G401 (cell line): ENCODE data around the gene C12orf57. TPM values are rescaled to one million over a fixed set of nuclear protein-coding genes. Genes with fewer than 3 reads are reported as not detected.

ENCODE experiments used
- DNase-seq: peaks from one replicate; pipeline ENCODE4 v3.0.0-alpha.2; 2015; ENCODE audit warnings: low spot score
- in situ Hi-C: cut with HindIII; loops from 2 replicates; pipeline ENCODE4 v1.10.0; 2016; ENCODE audit warnings: low sequenced_read_pairs, mixed read lengths
- total RNA-seq: library from RNA; depleted of rRNA; stranded (reverse); fragments of >200 nt; shearing (Covaris generic); gene quantifications from 2 replicates; pipeline ENCODE4 v1.2.3, GENCODE V29; 2014

The C12orf57 gene
- total RNA-seq, 1 experiment from 2014 or later, result 88.1 TPM

DNA sequence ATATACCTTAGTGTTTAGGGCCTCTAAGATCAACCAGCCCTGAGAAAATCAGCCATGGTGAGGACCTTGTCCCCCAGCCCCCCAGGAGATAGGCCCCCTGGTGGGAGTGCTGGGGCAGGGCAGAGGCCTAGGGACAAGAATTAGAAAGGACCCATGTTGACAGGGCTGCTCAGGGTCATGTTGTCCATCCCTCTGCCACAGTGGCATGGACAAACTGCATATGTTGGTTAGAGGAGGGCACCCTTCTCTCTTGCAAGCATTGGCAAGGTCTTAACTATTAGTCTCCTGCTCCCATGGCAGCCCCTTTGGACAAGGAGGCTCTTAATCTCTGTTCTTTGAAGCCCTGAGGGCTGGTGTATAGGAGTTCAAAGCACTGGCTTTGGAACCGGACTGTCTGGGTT lies 6.6 kb downstream of the C12orf57 start:
- no peak for DNase-seq
- in situ Hi-C loops, result no loop called here

DNA sequence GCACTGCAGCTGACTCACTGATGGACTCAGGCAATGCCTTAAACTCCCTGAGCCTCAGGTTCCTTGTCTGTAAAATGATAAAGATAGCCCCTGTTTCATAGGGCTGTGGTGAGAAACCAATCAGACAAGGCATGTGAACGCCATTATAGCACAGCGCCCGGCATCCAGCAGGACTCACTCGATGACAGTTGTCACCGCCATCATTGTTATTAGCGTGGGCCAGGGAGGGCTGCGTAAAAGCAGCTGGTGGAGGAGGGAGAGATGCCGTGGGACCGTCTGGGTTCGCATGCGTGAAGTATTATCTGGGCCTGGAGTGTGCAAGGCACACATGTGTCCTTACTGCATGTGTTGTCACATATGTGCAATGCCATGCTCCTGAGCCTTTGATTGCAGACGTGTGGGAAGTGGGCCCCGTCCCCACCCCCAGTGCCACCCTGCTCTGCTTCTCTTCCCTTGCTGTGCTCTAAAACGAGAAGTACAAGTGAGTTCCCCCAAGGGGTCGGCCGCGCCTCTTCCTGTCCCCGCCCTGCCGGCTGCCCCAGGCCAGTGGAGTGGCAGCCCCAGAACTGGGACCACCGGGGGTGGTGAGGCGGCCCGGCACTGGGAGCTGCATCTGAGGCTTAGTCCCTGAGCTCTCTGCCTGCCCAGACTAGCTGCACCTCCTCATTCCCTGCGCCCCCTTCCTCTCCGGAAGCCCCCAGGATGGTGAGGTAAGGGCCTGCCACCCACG lies 7.2 kb downstream of the C12orf57 start, which contains the start of gene PTPN6:
PTPN6 (plus strand) TSS at position 546 of the 730 bp plus-strand sequence; CDS start at position 703, 157 bp downstream.
- no peak for DNase-seq
- in situ Hi-C loops, result no loop called here

DNA sequence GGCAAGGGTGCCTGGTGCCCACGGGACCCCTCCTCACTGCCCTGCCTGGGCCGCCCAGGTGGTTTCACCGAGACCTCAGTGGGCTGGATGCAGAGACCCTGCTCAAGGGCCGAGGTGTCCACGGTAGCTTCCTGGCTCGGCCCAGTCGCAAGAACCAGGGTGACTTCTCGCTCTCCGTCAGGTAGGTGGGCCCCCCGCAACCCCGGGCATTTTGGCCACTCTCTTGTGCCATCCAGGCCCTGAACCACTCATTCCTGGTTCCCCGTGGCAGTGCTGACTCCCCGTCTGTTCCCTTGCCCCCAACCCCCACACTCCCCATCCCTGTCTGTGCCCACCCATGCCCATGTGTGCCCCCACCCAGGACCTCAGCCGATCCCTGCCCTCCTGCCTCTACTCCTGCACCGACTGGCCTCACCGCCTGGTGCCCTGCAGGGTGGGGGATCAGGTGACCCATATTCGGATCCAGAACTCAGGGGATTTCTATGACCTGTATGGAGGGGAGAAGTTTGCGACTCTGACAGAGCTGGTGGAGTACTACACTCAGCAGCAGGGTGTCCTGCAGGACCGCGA lies 7.8 kb downstream of the C12orf57 start:
- DNase-seq, result no peak
- in situ Hi-C loops, result no loop called here

DNA sequence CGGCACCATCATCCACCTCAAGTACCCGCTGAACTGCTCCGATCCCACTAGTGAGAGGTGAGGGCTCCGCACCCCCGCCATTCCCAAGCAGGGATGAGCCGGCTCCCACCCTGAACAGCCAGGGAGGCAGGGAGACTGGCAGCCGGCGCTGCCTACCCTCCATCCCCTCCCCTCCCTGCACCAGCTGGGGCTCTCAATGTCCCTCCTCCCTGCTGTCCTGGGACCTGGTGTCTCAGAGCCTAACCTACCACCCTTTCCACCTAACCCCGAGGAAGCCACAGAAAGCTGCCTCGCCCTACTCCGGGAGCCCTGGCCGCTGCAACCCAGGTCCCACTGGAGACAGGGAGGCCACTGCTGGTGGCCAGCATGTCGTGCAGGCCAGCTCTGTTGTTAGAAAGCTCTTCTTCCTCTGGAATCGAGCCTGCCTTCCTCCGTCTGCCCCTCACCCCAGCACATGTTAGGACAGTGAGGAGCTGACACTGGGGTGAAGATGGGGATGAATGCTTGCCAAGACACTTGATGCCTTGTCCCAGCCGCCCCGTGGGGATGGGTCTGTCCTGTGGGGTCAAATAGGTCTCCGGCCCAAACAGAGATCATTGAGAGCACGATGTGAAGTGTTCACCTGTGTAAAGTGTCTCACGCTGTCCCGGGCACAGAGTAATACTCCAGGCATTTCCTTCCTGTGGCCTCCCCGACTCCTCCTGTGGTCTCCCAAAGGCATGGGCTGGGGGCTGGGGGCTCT lies 8.5 kb downstream of the C12orf57 start:
- DNase-seq, result no peak
- in situ Hi-C loops, result no loop called here

DNA sequence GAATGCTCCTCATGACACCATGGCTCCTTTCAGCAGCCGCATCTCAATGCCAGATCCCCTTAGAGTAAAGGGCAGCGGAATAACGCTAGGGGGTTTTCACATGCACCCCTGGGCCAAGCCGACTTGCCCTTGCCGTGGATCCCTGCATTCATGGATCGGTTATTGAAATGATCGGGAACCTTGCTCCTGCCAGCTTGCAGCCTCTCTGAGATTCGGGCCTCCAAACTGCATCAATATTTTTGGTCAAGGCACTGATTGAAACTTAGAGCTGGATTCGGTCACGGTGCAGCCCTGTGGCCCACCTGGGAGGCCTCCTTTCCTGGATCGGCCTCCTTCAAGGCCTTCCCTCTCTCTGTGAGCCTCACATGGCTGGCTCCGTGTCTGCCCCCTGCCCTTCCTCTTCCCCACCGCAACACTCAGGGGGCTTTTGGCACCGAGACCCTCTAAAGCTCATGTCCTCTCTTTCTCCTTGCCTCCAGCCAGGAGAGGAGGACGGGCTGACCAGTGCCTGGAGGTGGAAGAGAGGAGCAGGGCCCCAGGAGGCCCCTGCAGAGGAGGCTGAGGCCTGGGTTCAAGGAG lies 9.1 kb downstream of the C12orf57 start:
- no peak for DNase-seq
- in situ Hi-C loops, result no loop called here

DNA sequence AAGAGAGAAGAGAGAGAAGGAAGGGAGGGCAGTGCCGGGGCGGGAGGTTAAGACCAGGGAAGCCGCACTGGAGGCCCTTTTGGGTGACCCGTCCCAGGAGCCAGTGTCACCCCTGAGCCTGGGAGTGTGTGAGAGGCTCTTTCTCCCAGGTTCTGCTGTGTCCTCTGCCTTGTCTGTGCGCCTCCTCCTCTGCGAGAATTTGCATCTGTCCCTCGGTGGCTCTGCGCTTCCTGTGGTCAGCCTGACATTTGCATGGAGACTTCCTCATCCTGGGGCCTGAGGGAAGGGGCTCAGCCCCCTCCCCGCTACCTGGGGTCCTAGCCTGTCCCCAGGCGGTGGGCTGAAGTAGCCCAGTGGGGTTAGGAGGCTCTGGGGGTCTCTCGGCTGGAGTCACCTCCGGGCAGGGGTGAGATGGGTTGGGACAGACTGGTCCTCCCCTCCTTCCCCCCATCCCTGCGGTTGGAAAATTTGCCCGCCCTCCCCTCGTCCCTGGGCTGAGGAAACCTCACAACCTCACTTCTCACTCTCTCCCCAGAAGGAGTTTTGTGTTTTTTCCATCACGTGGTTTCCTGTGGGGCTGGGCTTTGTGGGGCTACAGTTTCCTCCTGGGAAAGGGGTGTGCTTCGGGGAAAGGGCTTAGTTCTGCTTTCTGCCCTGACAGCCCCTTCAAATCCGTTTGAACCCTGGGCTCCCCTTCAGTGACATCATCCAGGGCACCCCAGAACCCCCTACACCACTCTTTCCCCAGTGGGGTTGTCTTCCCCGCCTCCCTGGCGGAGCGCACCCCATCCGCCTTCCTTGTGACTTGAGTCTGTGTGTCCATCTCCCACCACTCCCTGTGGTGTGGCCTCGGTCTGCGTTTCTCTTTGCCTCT lies 9.9 kb downstream of the C12orf57 start:
- DNase-seq, result no peak
- in situ Hi-C loops, result no loop called here

DNA sequence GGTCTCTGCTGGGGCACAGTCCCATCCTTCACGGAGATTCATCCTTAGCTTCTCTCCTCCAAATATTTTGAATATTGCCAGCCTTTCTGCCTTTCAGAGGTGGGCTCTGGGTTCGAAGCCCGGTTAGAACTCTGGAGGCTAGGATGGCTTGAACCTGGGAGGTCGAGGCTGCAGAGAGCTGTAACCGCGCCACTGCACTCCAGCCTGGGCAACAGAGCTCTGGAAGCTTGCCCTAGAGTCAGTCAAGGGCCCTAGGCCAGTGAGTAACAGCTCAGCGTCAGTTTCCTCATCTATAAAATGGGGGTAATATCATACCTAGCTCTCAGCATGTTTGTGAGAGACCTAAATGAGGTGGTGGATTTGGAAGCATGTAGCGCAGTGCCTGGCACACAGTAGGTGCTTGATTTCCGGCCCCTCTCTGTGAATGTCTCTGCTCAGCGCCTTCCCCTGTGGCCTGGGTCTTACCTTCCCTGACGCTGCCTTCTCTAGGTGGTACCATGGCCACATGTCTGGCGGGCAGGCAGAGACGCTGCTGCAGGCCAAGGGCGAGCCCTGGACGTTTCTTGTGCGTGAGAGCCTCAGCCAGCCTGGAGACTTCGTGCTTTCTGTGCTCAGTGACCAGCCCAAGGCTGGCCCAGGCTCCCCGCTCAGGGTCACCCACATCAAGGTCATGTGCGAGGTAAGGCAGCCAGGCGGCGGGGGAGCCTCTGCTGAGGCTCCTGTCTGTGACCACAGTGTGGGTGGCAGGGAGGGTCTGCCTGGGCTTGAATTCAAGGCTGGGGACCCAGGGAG lies 10.7 kb downstream of the C12orf57 start:
- in situ Hi-C loops, result no loop called here
- DNase-seq, result no peak

DNA sequence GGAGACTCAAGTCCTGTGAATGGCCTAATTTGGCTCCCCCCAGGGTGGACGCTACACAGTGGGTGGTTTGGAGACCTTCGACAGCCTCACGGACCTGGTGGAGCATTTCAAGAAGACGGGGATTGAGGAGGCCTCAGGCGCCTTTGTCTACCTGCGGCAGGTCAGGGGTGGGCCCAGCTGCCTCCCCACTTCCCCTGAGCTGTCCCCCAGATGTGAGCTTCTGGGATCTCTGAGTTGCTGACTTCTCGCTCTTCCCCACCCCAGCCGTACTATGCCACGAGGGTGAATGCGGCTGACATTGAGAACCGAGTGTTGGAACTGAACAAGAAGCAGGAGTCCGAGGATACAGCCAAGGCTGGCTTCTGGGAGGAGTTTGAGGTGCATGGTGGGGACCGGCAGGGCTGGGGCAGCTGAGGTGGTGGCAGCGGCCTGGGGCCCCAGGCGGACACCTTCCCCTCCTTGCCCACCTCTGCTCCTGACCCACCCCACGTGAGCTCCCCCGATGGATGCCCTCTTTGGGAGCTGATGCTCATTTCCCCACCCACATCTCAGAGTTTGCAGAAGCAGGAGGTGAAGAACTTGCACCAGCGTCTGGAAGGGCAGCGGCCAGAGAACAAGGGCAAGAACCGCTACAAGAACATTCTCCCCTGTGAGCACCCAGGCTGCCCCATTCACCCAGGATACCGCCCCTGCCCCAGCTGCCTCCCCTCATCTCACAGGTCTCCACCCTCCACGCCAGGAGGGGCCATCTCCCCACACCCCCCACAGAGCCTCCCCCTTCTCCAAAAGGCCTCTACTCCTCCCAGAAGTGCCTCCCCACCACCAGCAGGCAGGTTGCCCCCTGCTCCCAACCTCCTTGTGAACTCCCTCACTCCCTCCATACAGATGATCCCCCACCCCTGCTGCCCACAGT lies 11.5 kb downstream of the C12orf57 start:
- in situ Hi-C loops, result no loop called here
- DNase-seq, result no peak

DNA sequence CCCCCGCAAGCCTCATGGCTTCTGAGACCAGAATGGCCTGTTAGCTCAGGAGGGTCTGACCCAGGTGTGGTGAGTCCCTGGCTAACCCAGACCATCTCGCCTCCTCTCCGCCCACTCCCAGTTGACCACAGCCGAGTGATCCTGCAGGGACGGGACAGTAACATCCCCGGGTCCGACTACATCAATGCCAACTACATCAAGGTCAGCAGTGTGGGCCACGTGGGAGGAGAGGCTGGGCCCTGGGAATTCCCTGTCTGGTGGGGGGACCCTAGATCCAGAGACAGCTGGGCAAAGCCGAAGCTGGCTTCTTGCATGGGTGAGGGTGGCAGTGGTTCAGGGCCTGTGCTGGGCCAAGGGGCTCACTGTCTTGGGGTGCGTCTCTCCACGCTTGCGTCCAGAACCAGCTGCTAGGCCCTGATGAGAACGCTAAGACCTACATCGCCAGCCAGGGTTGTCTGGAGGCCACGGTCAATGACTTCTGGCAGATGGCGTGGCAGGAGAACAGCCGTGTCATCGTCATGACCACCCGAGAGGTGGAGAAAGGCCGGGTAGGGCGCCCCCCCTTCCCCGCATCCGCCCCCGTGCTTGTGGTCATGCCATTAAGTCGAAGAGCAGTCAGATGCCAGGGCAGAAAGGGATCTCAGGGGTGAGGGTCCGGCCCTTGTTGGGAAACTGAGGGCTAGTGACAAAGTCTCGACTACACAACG lies 12.4 kb downstream of the C12orf57 start:
- no peak for DNase-seq
- in situ Hi-C loops, result no loop called here

DNA sequence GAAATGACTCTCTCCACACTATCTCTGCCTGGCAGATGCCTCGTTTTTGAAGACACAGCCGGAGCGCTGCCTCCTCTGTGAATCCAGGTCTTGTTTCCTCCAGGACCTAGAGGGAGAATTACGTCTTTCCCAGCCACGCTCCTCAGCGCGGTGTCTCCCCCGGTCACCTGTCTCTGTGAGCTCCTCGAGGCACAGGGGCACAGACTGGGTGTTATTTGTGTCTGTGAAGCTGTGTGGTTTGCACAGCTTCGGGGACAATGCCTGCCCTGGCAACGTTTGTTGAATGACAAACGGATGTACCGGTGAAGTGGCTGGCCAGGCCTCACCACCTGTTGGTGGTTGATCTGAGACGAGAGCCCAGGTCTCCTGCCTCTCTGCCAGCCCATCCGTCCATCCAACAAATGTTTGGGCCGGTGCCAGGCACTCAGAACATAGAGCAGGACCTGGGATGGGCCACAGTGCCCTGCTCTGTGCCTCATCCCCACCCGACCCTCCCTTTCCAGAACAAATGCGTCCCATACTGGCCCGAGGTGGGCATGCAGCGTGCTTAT lies 13.4 kb downstream of the C12orf57 start:
- DNase-seq, result no peak
- in situ Hi-C loops, result no loop called here

DNA sequence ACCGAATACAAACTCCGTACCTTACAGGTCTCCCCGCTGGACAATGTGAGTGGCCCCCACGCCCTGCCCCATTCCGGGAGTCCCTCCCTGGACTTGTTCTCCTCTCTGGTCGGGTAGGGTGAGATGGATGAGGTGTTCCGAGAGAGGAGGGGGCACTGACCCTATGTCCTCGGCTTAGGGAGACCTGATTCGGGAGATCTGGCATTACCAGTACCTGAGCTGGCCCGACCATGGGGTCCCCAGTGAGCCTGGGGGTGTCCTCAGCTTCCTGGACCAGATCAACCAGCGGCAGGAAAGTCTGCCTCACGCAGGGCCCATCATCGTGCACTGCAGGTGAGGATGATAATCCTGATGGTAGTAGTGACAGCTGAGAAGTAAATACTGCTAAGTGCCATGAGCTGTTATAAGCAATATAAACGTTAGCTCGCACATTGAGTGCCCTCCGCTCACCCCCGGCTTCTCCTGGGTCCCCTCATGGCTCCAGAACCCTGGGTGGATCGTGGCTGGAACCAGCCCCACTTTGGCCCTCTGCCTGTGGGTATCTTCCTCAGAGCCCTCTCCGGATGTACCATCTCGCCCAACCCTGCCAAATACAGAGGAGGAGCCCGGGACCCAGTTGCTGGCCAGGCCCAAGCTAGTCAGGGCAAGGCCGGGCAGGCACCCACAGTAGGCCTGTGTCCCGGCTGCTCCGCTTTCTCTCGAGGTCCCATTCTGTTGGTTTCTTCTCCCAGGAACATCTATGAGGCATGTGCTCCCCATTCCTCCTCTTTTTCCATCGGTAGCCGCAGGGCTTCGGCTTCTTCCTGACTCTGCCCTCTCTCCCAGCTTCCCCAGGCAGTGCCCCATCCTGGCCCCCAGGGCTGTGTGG lies 14.2 kb downstream of the C12orf57 start:
- in situ Hi-C loops, result no loop called here

DNA sequence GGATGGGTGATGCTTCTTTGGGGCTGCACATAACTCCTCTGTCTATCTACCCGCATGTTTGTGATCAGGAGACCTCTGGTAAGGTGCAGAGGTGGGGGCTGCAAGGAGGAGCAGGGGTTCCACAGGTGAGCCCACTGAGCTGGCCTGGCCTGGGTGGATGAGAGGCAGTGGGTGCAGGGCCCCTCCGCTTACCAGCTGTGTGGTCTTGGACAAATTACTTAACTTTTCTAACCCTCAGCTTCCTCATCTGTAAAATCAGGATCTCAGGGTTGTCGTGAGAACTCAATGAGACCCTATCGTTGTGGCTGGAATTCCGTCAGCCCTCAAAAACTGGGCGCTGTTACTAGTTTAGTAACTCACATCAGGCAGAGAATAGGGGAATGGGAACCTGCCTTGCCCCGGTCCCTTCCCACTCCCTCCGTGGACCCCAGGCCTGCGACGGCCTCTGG lies 14.8 kb downstream of the C12orf57 start:
- no peak for DNase-seq
- in situ Hi-C loops, result no loop called here

More for the DNA sequence above, 14.2 kb downstream of the C12orf57 start:
- DNase-seq, result no peak

DNA sequence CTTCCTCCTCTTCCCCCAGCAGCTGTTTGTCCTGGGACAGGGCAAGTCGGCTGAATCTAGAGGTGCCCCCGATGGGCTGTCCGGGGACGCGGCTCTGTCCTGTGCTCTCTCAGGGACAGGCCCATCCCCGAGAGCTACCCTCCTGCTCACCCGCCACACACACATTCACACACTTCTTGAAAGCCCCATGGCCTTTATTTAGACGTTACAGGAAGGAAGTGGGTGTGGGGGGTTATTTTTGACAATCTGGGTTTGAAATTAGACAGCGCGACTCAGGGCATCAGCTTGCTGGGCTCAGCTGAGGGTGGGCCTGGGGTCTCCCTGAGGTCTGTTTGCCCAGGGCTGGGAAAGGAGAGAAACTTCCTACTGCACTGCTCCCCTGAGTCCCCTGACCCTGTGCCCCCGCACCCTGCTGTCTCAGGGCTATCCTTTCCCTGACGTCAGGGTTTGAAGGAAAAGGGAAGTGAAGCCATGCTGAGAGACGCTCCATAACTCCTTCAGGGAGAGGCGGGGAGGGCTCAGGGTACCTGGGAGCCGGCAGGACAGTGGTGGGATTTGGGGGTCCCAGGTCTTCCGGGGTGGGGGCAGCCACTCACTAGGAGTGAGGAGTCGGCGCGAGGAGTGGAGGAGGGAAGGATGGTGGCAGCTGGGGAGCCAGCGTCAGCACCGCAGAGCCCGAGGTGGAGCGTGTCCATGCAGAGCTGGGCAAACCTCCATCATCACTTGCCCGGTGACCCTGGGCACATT lies 15.4 kb downstream of the C12orf57 start:
- DNase-seq, result no peak
- in situ Hi-C loops, result no loop called here

DNA sequence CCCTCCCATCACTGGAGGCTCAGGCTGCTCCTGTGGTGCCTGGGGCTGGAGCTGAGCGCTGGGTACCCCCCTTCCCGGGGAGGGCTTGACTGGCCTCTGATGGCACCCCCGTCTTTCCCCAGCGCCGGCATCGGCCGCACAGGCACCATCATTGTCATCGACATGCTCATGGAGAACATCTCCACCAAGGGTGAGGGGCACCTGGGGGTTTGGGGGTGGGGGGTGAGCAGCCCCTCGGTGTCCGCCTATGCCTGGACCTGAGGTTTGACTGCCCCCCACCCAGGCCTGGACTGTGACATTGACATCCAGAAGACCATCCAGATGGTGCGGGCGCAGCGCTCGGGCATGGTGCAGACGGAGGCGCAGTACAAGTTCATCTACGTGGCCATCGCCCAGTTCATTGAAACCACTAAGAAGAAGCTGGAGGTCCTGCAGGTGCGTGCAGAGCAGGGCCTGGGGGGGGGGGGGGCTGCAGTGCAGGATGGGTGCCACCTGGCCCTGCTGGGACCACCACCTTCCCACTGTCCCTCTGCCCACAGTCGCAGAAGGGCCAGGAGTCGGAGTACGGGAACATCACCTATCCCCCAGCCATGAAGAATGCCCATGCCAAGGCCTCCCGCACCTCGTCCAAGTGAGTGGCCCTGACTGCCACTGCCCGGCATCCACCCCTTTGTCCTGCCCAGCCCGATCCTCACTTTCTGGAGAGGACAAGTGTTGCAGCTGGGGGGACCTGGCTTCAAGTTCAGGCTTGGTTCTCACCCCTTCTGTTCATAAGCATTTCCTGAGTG lies 16.2 kb downstream of the C12orf57 start:
- DNase-seq, result no peak
- in situ Hi-C loops, result no loop called here
